Skeletal muscle satellite cell (primary cell): ENCODE results near the gene SPO11. TPM values are rescaled to one million over a fixed set of nuclear protein-coding genes. Genes with fewer than 3 reads are reported as not detected.

Experiments used
- H3K27me3 ChIP-seq: 2 replicates; pipeline ENCODE4 v1.7.0; 2013; ENCODE audit warnings: low read length; ENCODE audit not compliant: control insufficient read depth, insufficient read depth
- H3K36me3 ChIP-seq: 2 replicates; pipeline ENCODE4 v1.7.0; 2013; ENCODE audit warnings: mild to moderate bottlenecking, control low read depth, low read length; ENCODE audit not compliant: insufficient read depth
- H3K4me1 ChIP-seq: 2 replicates; pipeline ENCODE4 v1.7.0; 2013; ENCODE audit warnings: low read length; ENCODE audit not compliant: control insufficient read depth, insufficient read depth
- H3K4me2 ChIP-seq: 2 replicates; pipeline ENCODE4 v1.7.0; 2013; ENCODE audit warnings: mild to moderate bottlenecking, low read length
- H3K4me3 ChIP-seq: 2 replicates; pipeline ENCODE4 v1.7.0; 2013; ENCODE audit warnings: low read length
- H3K9ac ChIP-seq: 2 replicates; pipeline ENCODE4 v1.7.0; 2013; ENCODE audit warnings: mild to moderate bottlenecking, low read depth, low read length, moderate library complexity
- H3K9me3 ChIP-seq: replicated peaks from 2 replicates; pipeline ENCODE4 v1.7.0; 2013; ENCODE audit warnings: mild to moderate bottlenecking, control low read depth, low read length
- total RNA-seq: library from RNA; depleted of rRNA; stranded (reverse); fragments of >200 nt; gene quantifications from 2 replicates; pipeline ENCODE4 v1.2.3, GENCODE V29; 2012; rRNA removed

Gene SPO11, protein sequence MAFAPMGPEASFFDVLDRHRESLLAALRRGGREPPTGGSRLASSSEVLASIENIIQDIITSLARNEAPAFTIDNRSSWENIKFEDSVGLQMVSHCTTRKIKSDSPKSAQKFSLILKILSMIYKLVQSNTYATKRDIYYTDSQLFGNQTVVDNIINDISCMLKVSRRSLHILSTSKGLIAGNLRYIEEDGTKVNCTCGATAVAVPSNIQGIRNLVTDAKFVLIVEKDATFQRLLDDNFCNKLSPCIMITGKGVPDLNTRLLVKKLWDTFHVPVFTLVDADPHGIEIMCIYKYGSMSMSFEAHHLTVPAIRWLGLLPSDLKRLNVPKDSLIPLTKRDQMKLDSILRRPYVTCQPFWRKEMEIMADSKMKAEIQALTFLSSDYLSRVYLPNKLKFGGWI
- not detected in 2 replicates for total RNA-seq

- Histone ChIP-seq H3K4me2 (no peak within 1 kb of the TSS), H3K36me3 (no peaks in the 10 kb centered on the region), H3K9ac (no peak within 1 kb of the TSS), H3K9me3 (no peaks in the 10 kb centered on the region), H3K4me3 (no peak within 1 kb of the TSS), H3K27me3 (peaks cover 36% of the 10 kb centered on the region), H3K4me1 (no peaks in the 10 kb centered on the region)
These were observed at the start of gene SPO11 for GRCh38 chr20:57329608-57330221. TSS of gene SPO11 (plus strand) at chr20:57329803. CDS start at chr20:57329868, 65 bp downstream.

- peaks cover 7% of the 10 kb centered on the region for H3K27me3 ChIP-seq
- no peaks in the 10 kb centered on the region for H3K9me3 ChIP-seq
- H3K36me3 ChIP-seq: no peaks in the 10 kb centered on the region
- H3K9ac ChIP-seq: no peak overlapping the region
- H3K4me3 ChIP-seq: no peak overlapping the region
- no peak overlapping the region for H3K4me2 ChIP-seq
- no peaks in the 10 kb centered on the region for H3K4me1 ChIP-seq
These were observed 49.4 kb upstream of the SPO11 start for GRCh38 chr20:57280221-57280620.

- H3K4me2 ChIP-seq: no peak overlapping the region
- peaks cover 7% of the 10 kb centered on the region for H3K27me3 ChIP-seq
- no peaks in the 10 kb centered on the region for H3K9me3 ChIP-seq
- H3K36me3 ChIP-seq: no peaks in the 10 kb centered on the region
- no peak overlapping the region for H3K4me3 ChIP-seq
- no peaks in the 10 kb centered on the region for H3K4me1 ChIP-seq
- no peak overlapping the region for H3K9ac ChIP-seq
These were observed 47.7 kb upstream of the SPO11 start for GRCh38 chr20:57281900-57282299.

DNA sequence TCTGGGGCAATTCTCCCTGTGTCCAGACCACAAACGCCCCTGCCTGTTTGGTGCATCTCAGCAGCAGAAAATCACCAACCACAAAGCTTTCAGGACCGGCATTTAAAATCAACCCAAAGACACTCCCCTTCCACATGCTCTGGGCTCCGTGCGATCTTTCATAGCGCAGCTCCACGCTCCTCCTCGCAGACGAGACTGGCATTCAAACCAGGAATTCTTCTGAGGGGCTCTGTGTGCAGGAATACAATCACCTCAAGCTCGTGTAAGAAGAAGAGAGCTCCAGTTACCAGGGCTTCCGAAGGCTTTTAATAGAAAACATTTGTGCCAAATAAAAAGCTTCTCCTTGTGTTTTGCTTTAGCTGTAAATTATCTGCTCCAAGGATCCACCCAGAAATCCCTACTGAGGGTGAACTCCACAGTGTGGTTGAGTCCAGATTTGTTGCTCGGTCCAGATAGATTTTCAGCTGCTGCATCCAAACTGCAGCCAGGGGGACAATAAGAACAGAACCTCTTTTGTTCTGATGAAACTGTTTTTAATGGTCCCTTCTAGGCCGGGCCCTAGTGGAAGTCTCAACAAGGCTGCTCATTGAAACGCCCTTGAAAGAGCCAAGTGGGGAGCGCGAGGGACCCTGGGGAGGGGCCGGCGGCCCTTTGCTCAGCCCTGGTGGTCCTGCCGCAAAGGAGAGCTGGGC, 46.8 kb upstream of the SPO11 start:
- no peak overlapping the region for H3K4me2 ChIP-seq
- no peaks in the 10 kb centered on the region for H3K36me3 ChIP-seq
- H3K9me3 ChIP-seq: no peaks in the 10 kb centered on the region
- no peak overlapping the region for H3K4me3 ChIP-seq
- H3K4me1 ChIP-seq: no peaks in the 10 kb centered on the region
- H3K9ac ChIP-seq: no peak overlapping the region
- H3K27me3 ChIP-seq: peaks cover 9% of the 10 kb centered on the region

GRCh38 chr20:57283860-57284259, 45.7 kb upstream of the SPO11 start:
- H3K9me3 ChIP-seq: no peaks in the 10 kb centered on the region
- no peak overlapping the region for H3K4me2 ChIP-seq
- no peaks in the 10 kb centered on the region for H3K4me1 ChIP-seq
- H3K27me3 ChIP-seq: peaks cover 14% of the 10 kb centered on the region
- no peak overlapping the region for H3K4me3 ChIP-seq
- no peak overlapping the region for H3K9ac ChIP-seq
- no peaks in the 10 kb centered on the region for H3K36me3 ChIP-seq

DNA sequence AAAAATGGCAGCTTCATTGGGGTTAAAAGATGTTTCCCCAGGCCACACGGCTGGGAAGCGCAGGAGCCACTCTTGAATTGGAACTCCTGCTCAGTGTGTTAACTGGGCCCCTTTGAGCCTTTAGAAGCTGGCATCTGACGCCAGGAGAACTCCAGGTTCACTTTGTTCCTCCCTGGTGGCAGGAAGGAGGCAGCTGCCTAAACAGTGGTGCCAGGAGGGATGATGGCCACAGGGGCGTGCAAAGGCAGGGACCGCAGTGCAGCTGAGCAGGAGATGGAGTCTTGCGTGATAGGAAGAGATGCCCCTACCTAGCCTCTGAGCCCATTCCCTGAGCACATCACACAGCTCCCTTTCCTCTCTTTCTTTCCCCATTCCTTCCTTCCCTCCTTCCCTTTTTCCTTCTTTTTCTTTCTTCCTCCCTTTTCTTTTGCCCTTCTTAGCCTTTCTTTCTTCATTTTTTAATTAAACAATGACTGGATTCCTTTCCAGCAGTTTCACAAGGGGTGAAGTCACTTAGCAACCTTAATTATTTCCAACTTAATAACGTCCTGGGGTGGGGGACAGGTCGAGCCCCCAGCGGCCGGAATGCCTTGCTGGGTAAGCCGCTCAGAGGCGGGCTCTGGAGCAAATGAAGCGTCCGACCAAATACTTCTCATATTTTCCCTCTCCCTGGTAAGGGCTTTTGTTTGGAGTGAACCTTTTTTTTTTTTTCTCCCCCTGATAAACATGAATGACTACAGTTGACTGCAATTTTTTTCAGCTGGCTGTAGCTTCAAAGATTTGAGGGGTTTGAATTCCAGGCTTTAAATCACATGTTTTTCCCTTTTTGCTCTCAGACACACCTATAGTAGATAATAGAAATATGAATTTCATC, 42.4 kb upstream of the SPO11 start:
- Histone ChIP-seq H3K4me3 (no peak overlapping the region), H3K9ac (no peak overlapping the region), H3K36me3 (no peaks in the 10 kb centered on the region), H3K9me3 (no peaks in the 10 kb centered on the region), H3K27me3 (peaks cover 14% of the 10 kb centered on the region), H3K4me2 (no peak overlapping the region), H3K4me1 (no peaks in the 10 kb centered on the region)

- Histone ChIP-seq H3K4me2 (no peak overlapping the region), H3K27me3 (peaks cover 14% of the 10 kb centered on the region), H3K9me3 (no peaks in the 10 kb centered on the region), H3K9ac (no peak overlapping the region), H3K4me3 (no peak overlapping the region), H3K4me1 (no peaks in the 10 kb centered on the region), H3K36me3 (no peaks in the 10 kb centered on the region)
These were observed 41.7 kb upstream of the SPO11 start for GRCh38 chr20:57287901-57288300.

DNA sequence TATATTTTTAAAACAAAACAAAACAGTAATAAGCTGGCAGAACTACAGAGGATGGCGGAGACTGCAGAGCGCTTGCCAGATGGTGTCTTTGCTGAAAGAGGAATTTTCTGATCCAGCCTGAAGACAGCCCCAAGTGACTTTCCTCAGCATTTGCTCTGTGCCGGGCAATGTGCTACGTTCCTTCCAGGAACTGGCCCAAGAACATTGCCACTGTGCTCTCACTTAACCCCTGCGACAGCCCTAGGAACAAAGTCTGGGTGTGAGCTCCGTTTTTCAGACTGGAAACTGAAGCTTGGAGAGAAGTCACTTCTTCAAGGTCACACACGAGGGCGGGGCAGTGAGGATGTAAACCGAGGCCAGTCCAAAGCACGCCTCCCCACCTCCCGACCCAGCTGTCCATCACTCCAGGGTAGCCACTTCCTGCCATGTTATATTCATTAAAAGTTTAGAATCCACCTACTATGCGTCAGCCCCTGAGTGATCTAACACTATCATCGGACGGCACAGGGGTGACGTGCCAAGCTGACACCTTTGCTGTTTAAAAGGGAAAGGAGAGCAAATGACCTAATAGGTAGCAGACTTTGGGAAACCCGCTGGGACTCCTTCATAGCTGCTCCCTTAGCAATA, 40.8 kb upstream of the SPO11 start:
- Histone ChIP-seq H3K4me1 (no peaks in the 10 kb centered on the region), H3K9ac (no peak overlapping the region), H3K4me3 (no peak overlapping the region), H3K9me3 (no peaks in the 10 kb centered on the region), H3K4me2 (no peak overlapping the region), H3K36me3 (no peaks in the 10 kb centered on the region), H3K27me3 (peaks cover 10% of the 10 kb centered on the region)

GRCh38 chr20:57289391-57290177, 40.0 kb upstream of the SPO11 start:
- Histone ChIP-seq H3K9ac (no peak overlapping the region), H3K4me2 (no peak overlapping the region), H3K9me3 (no peaks in the 10 kb centered on the region), H3K36me3 (no peaks in the 10 kb centered on the region), H3K4me1 (no peaks in the 10 kb centered on the region), H3K4me3 (no peak overlapping the region), H3K27me3 (peaks cover 6% of the 10 kb centered on the region)

- H3K27me3 ChIP-seq: peaks cover 6% of the 10 kb centered on the region
These were observed 39.5 kb upstream of the SPO11 start for GRCh38 chr20:57290178-57290484.

More at GRCh38 chr20:57290178-57290484, 39.5 kb upstream of the SPO11 start:
- H3K9ac ChIP-seq: no peak overlapping the region
- H3K36me3 ChIP-seq: no peaks in the 10 kb centered on the region
- no peaks in the 10 kb centered on the region for H3K9me3 ChIP-seq
- no peak overlapping the region for H3K4me2 ChIP-seq
- H3K4me3 ChIP-seq: no peak overlapping the region
- H3K4me1 ChIP-seq: no peaks in the 10 kb centered on the region
